HG03520 (cell line): ENCODE measurements around the gene MYEF2.

ENCODE experiments used
- ATAC-seq: cut with Tn5 transposase; IDR thresholded peaks from one replicate; pipeline ENCODE4 v1.9.1; 2021; ENCODE audit warnings: mild to moderate bottlenecking, moderate library complexity; ENCODE audit not compliant: unreplicated experiment

The MYEF2 gene

DNA sequence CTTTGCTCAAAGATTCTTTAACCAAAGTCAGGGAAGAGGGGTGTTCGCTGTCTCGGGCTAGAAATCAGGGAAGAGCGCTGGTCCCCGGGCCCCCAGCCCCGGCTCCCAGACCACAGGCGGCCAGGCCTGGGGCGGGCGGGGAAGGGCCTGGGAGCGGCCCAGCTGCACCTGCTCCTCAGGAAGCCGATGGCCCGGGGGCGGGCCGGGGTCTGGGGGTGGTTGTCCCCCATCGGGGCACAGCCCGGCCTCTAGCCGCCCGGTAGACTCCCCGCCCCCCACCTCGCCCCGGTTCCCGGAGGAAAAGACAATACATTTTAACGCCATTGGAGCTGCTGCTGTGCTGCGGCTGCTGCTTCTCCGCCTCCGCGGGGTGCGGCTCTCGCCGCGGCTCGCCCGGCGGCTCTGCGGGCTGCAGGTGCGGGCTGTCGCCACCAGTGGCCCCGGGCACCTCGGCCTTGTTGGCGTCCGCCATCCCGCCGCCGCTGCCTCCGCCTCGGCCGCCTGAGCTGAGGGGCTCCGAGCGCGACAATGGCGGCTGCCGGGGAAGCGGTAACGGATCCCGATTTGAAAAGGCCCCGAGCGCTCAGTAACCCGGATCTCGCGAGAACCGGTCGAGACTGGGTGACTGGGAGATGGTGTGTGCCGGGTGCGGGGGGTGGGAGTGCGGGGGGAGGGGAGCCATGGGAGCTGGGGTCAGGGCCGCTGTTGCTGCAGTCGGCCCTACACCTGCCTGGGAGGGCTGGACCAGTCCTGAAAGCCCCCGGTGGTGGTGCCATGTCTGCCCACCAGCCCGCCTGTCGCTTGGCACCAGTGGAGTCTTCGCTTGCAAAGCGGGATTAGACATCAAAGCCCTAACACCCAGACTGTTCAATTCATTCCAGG is at the start of gene MYEF2:
TSS of gene MYEF2 (minus strand) at position 530 of the 882 bp plus-strand sequence. CDS start at position 472, 58 bp downstream.
- peak; percentile 74 for ATAC-seq

DNA sequence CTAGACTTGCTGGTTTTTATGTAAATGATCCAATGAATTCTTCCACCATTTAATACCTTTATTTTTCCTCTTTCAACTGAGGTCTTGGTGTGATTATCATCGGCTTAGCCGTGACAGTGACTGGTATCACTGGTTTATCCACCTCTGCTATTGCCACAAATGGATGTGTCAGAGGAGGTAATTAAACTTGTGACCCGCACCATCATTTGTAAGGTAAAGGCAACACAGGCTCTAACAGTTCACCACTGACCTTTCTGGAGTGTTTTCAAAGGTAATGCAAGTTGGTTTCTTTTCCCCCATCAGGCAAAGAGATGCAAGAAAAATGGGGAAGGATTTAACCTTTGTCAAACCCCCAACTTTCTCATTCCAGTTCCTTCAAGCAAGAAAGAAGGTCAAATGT is 47.7 kb upstream of the MYEF2 start:
- no peak for ATAC-seq

DNA sequence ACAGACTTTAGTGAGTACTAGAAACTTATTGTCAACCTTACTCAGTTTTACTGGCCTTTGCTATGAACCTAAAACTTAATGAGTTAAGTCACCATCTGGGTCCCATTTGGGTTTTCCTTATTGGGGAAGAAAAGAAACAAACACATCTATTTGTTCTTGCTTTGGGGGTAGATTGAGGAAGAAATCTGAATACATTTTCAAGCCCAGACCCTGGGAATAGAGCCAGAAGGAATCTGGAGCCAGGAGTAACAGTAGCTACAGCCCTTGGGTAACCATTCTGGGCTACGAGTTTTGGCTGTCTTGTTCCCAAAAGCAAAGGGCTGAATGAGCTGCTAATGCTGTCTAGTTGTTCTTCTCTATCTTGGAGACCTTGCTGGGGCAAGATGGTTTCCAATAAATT is 44.5 kb upstream of the MYEF2 start:
- ATAC-seq: no peak

- no peak for ATAC-seq
Observed at GRCh38 chr15:48221885-48222284, 43.8 kb upstream of the MYEF2 start.

DNA sequence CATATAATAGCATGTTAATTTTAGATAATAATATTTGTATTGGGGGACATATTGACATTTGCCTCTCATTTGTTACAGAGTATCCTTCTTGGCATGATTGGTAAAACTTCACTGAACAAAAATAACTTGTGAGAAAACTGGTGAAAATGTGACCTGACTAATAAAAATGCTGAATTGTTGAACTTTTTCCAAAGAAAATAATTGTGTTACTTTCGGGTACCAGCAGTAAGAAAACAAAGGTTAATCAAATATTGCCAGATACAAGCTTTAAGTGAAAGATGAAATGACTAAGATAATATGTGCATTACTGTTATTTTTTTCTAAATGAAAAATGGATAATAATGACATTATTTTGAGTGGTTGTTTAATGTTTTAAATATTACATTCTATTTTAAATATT is 43.2 kb upstream of the MYEF2 start:
- no peak for ATAC-seq

DNA sequence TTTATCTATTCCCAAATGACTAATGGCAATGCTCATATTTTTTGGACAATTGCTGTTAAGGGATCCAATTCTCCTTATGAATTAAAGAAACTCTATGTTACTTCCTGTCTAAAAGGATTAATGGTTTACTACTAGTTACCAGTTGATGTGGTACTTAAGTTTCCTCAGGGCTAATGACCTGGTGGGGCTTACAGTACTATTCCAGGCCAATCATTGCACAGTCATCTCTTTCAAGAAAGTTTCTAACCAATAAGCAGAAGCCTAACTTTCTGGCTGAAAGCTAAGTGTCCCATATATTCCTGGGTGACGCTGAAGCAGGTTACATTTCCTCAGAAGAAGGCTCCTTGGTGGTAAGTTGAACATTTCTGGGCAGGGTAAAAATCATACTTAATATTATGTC is 27.9 kb upstream of the MYEF2 start, which contains the start of gene SLC12A1:
TSS of gene SLC12A1 (plus strand) at position 322 of the 400 bp plus-strand sequence. CDS start 1,418 bp downstream, outside the sequence.
- no peak for ATAC-seq

DNA sequence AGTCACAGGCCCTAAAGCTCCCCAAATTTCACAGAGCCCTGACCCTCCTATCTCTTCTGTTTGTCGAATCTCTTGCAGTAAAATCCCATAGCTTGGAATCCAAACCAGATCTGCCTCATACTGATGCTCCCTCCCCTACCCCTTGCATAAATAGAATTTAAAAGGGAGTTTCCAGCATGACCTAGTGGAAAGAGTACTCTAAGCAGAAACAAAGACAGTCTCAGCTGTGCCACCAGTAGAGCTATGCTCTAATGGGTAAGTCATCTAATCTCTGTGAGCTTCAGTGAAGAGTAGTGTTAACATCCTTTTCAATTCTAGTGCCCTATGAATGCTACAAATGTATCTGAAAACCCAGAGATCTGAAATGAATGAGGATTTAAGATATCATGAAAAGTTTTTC is 24.0 kb upstream of the MYEF2 start:
- no peak for ATAC-seq

GRCh38 chr15:48191574-48192225 is 13.6 kb upstream of the MYEF2 start, which contains the start of gene CTXN2:
Gene CTXN2, plus strand, starts transcription at chr15:48191665. Its CDS starts 9,636 bp downstream, at chr15:48201301.
- ATAC-seq: no peak

GRCh38 chr15:48190932-48191573 is 13.0 kb upstream of the MYEF2 start:
- no peak for ATAC-seq

DNA sequence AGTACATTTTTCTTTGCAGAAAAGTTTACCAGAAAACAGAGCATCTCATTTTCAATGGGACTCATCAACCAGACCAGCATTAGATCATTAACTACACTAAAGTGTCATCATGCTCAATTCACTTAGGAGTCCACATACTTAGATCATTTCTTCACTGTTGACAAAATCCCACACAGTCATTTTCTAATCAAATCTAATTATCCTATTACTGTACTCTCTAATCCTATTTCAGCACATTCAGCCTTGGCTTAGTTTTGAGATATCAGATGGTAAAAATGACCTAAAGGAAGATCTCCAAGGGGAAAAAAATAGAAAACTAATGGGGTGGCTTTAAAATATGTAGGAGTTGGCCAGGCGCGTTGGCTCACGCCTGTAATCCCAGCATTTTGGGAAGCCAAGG is 8.2 kb upstream of the MYEF2 start:
- ATAC-seq: no peak

DNA sequence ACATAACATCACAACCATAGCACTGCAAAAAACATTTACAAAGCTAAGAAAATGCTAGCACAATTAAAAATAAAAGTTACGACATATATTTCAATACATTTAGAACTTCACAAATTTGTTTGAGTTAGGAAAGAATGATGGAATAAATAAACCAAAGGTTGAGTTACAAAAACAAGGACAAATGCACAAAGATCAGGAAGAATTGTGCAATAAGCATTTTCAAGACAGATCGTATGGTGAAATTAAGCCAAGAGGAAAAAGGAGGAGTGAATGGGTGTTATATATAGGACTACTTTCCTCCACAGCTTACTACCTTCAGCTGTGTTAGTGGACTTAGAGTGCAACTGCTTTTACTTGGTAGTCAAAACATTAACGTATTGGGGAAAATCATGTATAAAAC is 7.4 kb upstream of the MYEF2 start:
- no peak for ATAC-seq

- no peak for ATAC-seq
Observed at GRCh38 chr15:48182749-48183148, 4.7 kb upstream of the MYEF2 start.

GRCh38 chr15:48178648-48178931 is 495 bp upstream of the MYEF2 start:
- ATAC-seq: no peak

- peak; percentile 63 for ATAC-seq
Observed at GRCh38 chr15:48177383-48177765, 721 bp downstream of the MYEF2 start.

- ATAC-seq: no peak
Observed at GRCh38 chr15:48176957-48177356, 1.1 kb downstream of the MYEF2 start.

GRCh38 chr15:48176112-48176511 is 2.0 kb downstream of the MYEF2 start:
- ATAC-seq: no peak

DNA sequence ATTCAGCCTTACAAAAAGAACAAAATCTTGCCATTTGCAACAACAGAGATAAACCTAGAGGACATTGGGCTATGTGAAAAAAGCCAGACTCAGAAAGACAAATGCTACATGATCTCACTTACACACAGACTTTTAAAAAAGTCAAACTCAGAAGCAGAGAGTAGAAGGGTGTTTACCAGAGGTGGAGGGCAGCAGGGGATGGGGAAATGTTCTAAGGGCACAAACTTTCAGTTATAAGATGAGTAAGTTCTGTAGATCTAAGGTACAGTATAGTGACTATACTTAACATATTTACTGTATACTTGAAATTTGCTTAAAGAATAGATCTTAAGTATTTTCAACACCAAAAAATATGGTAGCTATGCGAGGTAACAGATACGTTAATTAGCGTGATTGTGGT is 3.0 kb downstream of the MYEF2 start:
- no peak for ATAC-seq

DNA sequence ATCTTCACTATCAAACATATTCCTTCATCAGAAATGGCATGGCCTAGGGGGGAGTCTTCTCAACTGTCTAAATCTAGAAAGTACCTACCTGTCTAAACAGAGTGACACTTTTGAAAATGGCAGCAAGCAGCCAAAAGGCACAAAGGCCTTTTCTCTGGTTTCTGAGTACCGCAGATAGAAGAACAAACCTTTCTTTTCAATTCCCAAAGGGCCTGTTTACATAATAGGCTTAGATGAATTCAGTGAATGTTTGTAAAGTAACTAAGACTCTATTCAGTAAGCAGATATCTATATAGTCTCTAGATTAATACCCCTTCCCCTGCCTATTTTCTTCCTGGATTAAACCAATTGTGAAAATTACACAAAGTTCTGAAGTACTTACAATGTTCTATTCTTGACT is 7.1 kb downstream of the MYEF2 start:
- ATAC-seq: no peak

DNA sequence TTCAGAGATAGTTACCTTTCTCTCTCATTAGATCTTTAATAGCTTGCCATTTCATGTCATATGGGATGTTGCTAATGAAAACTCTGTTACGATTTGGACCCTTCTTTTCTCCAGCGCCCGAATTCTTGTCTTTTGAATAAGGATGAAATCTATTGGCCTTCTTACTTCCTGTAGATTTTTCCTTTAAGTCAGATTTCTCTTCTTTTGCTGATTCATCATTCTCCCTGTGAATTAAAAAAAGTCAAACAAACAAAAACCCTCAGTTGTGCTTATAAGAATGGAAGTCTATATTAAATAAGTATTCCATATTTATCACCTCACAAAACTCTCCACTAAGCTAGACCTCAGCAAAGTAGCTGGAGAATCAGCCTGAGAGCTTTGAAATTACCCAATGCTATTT is 9.5 kb downstream of the MYEF2 start:
- ATAC-seq: no peak

GRCh38 chr15:48153526-48153925 is 24.6 kb downstream of the MYEF2 start:
- no peak for ATAC-seq

- ATAC-seq: no peak
Observed at GRCh38 chr15:48149858-48150257, 28.2 kb downstream of the MYEF2 start.

GRCh38 chr15:48147358-48147757 is 30.7 kb downstream of the MYEF2 start:
- no peak for ATAC-seq
